OCI-LY1 (cell line): ENCODE measurements around the gene GALNT16.

Experiments used
- H2AFZ ChIP-seq: fragments of 200-600 bp; sonication (generic), shearing (Covaris generic); 2 replicates; pipeline ENCODE4 v1.6.0; 2014; ENCODE audit warnings: antibody characterized with exemption, mild to moderate bottlenecking, low read length
- H3F3A ChIP-seq: fragments of 200-600 bp; sonication (generic), shearing (Covaris generic); 2 replicates; pipeline ENCODE4 v1.6.0; 2014; ENCODE audit warnings: mild to moderate bottlenecking, antibody characterized with exemption, low read length, moderate library complexity; ENCODE audit not compliant: insufficient read depth
- H3K27ac ChIP-seq: fragments of 200-600 bp; sonication (generic); 2 replicates; pipeline ENCODE4 v1.5.1; 2014; ENCODE audit warnings: low read length, mixed run types, mild to moderate bottlenecking, low read depth; ENCODE audit not compliant: poor library complexity, severe bottlenecking
- H3K27me3 ChIP-seq: fragments of 200-600 bp; sonication (generic); 2 replicates; pipeline ENCODE4 v1.6.0; 2014; ENCODE audit warnings: antibody characterized with exemption, mild to moderate bottlenecking, low read length, moderate library complexity; ENCODE audit not compliant: insufficient read depth
- H3K36me3 ChIP-seq: fragments of 200-600 bp; sonication (generic); 2 replicates; pipeline ENCODE4 v1.6.1; 2014; ENCODE audit warnings: mild to moderate bottlenecking, antibody characterized with exemption, low read length, moderate library complexity, mixed read lengths; ENCODE audit not compliant: insufficient read depth
- H3K4me1 ChIP-seq: fragments of 200-600 bp; sonication (generic); 2 replicates; pipeline ENCODE4 v1.5.1; 2014; ENCODE audit warnings: mild to moderate bottlenecking, low read length, moderate library complexity; ENCODE audit not compliant: insufficient read depth, severe bottlenecking
- H3K4me2 ChIP-seq: fragments of 200-600 bp; sonication (generic), shearing (Covaris generic); 2 replicates; pipeline ENCODE4 v1.6.1; 2014; ENCODE audit warnings: low read length
- H3K4me3 ChIP-seq: fragments of 200-600 bp; sonication (generic); 2 replicates; pipeline ENCODE4 v1.5.1; 2014; ENCODE audit warnings: low read length, low read depth, mild to moderate bottlenecking, mixed read lengths; ENCODE audit not compliant: poor library complexity, severe bottlenecking
- H3K79me2 ChIP-seq: fragments of 200-600 bp; shearing (Covaris generic); 2 replicates; pipeline ENCODE4 v1.6.1; 2016; ENCODE audit warnings: mixed run types, low read length, mixed read lengths; ENCODE audit not compliant: insufficient read depth
- H3K9ac ChIP-seq: fragments of 200-600 bp; sonication (generic), shearing (Covaris generic); 2 replicates; pipeline ENCODE4 v1.6.1; 2014; ENCODE audit warnings: mild to moderate bottlenecking, low read length, mixed read lengths
- H3K9me2 ChIP-seq: fragments of 200-600 bp; sonication (generic), shearing (Covaris generic); 2 replicates; pipeline ENCODE4 v1.6.1; 2014; ENCODE audit warnings: low read depth, mild to moderate bottlenecking, low read length, mixed read lengths
- H3K9me3 ChIP-seq: fragments of 200-600 bp; shearing (Covaris generic); 2 replicates; pipeline ENCODE4 v1.6.1; 2014; ENCODE audit warnings: low read length, mixed read lengths
- H4K20me1 ChIP-seq: fragments of 200-600 bp; sonication (generic), shearing (Covaris generic); 2 replicates; pipeline ENCODE4 v1.6.0; 2016; ENCODE audit warnings: mild to moderate bottlenecking, low read length; ENCODE audit not compliant: insufficient read depth
- CTCF ChIP-seq: fragments of 200-600 bp; sonication (generic), shearing (Covaris generic); IDR thresholded peaks from 2 replicates; pipeline ENCODE4 v1.5.1; 2017; ENCODE audit warnings: mild to moderate bottlenecking, antibody characterized with exemption, low read length, moderate library complexity, mixed read lengths
- EZH2 ChIP-seq: fragments of 200-600 bp; sonication (generic), shearing (Covaris generic); IDR thresholded peaks from 2 replicates; pipeline ENCODE4 v1.8.0; 2017; ENCODE audit warnings: borderline replicate concordance, mixed run types, mild to moderate bottlenecking, antibody characterized with exemption, low read length, moderate library complexity, mixed read lengths

GALNT16 gene

DNA sequence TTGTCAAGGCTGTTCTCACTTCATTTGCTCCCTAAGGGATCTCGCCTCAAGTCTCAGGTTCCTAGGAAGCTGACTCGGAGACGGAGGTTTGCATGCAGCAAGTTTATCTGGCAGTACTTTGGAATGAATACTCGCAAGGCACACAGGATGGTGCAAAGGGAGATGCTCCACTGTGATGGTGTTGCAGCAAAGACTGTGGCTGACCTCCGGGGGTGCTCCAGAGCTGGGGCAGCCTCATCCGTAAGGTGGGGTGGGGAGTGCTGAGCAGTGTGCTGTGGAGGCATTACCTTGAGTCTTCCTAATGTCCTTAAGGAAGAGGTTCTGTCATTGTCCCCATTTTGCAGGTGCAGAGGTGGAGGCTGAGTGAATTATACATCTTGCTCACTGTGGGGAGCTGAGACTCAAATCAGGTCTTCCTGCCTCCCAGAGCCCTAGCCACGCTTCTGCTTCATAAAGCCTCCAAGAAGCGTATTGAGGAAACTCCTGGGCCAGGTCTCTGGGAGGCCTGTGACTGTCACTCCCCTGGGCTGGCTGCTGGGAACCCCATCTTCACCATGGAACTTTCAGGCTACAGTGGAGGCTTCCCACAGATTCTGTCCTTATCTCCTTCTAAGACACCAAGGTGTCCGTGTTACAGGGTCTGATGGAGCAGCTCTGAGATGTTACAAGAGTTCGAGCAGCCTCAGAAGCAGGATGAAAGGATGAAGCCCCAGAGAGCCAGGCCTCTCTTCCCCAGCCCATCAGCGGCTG lies 39.5 kb downstream of the GALNT16 start:
- no peak overlapping the region for H3K27ac ChIP-seq
- no peaks in the 10 kb centered on the region for H3K27me3 ChIP-seq
- H3K4me3 ChIP-seq, result no peak overlapping the region

GRCh38 chr14:69300601-69301221 lies 40.8 kb downstream of the GALNT16 start:
- H3K79me2 ChIP-seq, result no peaks in the 10 kb centered on the region
- no peaks in the 10 kb centered on the region for H3K27me3 ChIP-seq
- TF ChIP-seq CTCF (no peak), EZH2 (no peak)
- no peaks in the 10 kb centered on the region for H4K20me1 ChIP-seq
- no peaks in the 10 kb centered on the region for H3F3A ChIP-seq
- no peaks in the 10 kb centered on the region for H3K4me1 ChIP-seq
- no peaks in the 10 kb centered on the region for H3K9me2 ChIP-seq
- H3K27ac ChIP-seq, result no peak overlapping the region
- H3K9ac ChIP-seq, result no peak overlapping the region
- no peak overlapping the region for H2AFZ ChIP-seq
- H3K4me2 ChIP-seq, result no peak overlapping the region
- H3K36me3 ChIP-seq, result no peaks in the 10 kb centered on the region
- no peaks in the 10 kb centered on the region for H3K9me3 ChIP-seq
- no peak overlapping the region for H3K4me3 ChIP-seq

More for the DNA sequence above, 39.5 kb downstream of the GALNT16 start:
- Histone ChIP-seq H3K79me2 (no peaks in the 10 kb centered on the region), H3K9me2 (no peaks in the 10 kb centered on the region), H3K4me2 (no peak overlapping the region), H3F3A (no peaks in the 10 kb centered on the region), H3K36me3 (no peaks in the 10 kb centered on the region), H3K4me1 (no peaks in the 10 kb centered on the region), H4K20me1 (no peaks in the 10 kb centered on the region), H3K9me3 (no peaks in the 10 kb centered on the region), H2AFZ (no peak overlapping the region), H3K9ac (no peak overlapping the region)
- TF ChIP-seq EZH2, result no peak
- 0 out of 2 replicates have a peak, but pooled peaks have one; percentile 5 for TF ChIP-seq CTCF

DNA sequence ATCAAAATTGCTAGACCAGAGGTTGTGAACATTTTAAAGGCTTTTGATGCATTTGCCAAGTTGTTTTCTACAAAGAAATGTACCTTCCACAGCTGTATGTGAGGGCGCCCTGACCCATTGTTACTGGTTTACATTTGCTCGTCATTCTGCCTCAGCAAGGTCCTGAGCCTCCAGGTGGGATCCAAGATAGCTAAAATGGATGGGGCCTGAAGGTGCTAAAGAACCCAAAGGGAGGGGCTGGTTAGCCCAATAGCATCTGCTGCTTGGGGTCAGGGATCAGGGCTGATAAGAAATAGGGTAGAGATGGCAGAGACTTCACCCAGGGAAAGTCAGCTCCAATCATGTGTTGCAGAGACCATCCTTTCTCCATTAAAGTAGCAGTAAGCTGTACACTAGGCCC lies 43.1 kb downstream of the GALNT16 start:
- Histone ChIP-seq H3K4me2 (no peak overlapping the region), H3K27me3 (0 out of 2 replicates have a peak, but pooled peaks cover 6% of the 10 kb centered on the region), H3K4me3 (no peak overlapping the region), H3K9ac (no peak overlapping the region), H3F3A (no peaks in the 10 kb centered on the region), H3K36me3 (no peaks in the 10 kb centered on the region), H3K27ac (no peak overlapping the region), H3K9me2 (no peaks in the 10 kb centered on the region), H3K79me2 (no peaks in the 10 kb centered on the region), H3K4me1 (no peaks in the 10 kb centered on the region), H2AFZ (no peak overlapping the region), H4K20me1 (no peaks in the 10 kb centered on the region), H3K9me3 (no peaks in the 10 kb centered on the region)
- no peak for TF ChIP-seq CTCF
- no peak for TF ChIP-seq EZH2
